ENCODE results near the gene CDC42.

Gene CDC42

DNA sequence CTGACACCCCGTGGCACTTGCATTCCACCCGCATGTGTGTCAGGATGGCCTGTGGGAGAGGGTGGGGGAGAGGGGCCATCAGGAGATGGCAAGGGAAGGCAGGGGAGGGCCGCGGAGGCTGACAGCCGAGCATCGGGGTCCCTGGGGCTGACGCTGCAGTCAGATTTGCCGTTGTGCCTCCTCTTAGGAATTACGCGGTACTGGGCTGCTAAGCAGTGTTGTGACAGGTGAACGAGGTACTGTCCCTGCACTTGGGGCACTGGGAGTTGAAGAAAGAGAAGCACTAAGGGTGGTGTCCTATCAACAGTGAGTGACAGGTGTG is 67.9 kb downstream of the CDC42 start:
- DNase-seq (ENCODE audit: low spot score), result no peak
- TF ChIP-seq, protein P1, sequence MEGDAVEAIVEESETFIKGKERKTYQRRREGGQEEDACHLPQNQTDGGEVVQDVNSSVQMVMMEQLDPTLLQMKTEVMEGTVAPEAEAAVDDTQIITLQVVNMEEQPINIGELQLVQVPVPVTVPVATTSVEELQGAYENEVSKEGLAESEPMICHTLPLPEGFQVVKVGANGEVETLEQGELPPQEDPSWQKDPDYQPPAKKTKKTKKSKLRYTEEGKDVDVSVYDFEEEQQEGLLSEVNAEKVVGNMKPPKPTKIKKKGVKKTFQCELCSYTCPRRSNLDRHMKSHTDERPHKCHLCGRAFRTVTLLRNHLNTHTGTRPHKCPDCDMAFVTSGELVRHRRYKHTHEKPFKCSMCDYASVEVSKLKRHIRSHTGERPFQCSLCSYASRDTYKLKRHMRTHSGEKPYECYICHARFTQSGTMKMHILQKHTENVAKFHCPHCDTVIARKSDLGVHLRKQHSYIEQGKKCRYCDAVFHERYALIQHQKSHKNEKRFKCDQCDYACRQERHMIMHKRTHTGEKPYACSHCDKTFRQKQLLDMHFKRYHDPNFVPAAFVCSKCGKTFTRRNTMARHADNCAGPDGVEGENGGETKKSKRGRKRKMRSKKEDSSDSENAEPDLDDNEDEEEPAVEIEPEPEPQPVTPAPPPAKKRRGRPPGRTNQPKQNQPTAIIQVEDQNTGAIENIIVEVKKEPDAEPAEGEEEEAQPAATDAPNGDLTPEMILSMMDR (IDR thresholded peaks at IDR 0.05; ENCODE audit: borderline replicate concordance, control extremely low read depth, extremely low read depth, insufficient read depth, missing control alignments), result no peak
- in situ Hi-C loops (cut with MboI; ENCODE audit: low sequenced_read_pairs, unreplicated experiment), result no loop called here

DNA sequence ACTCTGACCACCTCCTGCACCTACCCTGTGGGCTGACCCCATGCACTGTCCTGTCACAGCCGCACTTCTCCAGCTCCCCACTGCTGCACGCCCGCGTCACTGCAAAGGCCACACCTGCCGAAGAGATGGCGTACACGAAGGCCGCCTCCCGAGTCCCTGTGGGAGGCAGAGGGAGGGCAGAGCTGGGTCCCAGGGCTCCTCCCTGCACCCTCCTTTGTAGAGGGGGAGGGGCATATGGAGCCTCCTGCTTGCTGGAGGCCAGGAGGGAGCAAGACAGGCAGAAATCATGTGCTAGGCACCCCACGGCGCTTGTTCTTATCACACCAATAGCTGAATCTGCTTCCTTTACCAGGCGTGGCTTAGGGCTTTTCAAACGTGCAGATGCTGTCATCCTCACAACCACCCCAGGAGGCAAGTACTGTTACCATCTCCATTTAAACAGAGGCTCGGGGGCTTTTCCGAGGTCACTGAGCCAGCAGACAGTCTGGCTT is 69.0 kb downstream of the CDC42 start:
- DNase-seq (ENCODE audit: low spot score), result no peak
- in situ Hi-C loops (cut with MboI; ENCODE audit: low sequenced_read_pairs, unreplicated experiment), result no loop called here
- TF ChIP-seq, protein P1 (IDR thresholded peaks at IDR 0.05; ENCODE audit: borderline replicate concordance, control extremely low read depth, extremely low read depth, insufficient read depth, missing control alignments), result no peak

GRCh38 chr1:22122273-22123070 is 70.0 kb downstream of the CDC42 start:
- TF ChIP-seq, protein P1 (IDR thresholded peaks at IDR 0.05; ENCODE audit: borderline replicate concordance, control extremely low read depth, extremely low read depth, insufficient read depth, missing control alignments), result no peak
- no peak for DNase-seq (ENCODE audit: low spot score)
- in situ Hi-C loops (cut with MboI; ENCODE audit: low sequenced_read_pairs, unreplicated experiment), result no loop called here

- in situ Hi-C loops (cut with MboI; ENCODE audit: low sequenced_read_pairs, unreplicated experiment), result no loop called here
- DNase-seq (ENCODE audit: low spot score), result no peak
- TF ChIP-seq, protein P1 (IDR thresholded peaks at IDR 0.05; ENCODE audit: borderline replicate concordance, control extremely low read depth, extremely low read depth, insufficient read depth, missing control alignments), result no peak
Measured at GRCh38 chr1:22123071-22123390, 70.5 kb downstream of the CDC42 start.

DNA sequence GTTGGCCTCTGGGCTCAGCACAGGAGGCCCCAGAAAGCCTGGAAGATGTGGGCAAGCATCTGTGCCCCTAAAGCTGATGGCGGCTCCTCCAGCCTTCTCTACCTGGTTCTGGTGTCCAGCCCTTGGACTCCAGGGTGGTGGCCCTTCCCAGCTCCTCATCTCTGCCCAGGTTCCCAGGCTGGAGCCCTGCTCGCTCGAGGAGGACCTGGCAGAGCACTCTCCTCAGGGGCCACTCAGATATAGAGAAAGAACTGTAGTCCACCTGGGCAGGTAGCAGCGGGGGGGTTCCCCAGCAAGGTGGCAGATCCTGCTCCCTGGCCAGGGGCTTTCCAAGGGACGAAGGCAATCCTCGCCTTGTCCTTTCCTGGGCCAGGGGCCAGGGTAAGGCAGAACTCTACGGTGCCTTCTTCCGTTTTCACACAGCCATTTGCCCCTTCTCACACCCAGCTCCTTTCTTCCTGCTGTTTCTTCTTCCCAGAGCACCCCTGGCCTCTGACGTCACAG is 71.4 kb downstream of the CDC42 start:
- TF ChIP-seq, protein P1 (IDR thresholded peaks at IDR 0.05; ENCODE audit: borderline replicate concordance, control extremely low read depth, extremely low read depth, insufficient read depth, missing control alignments), result no peak
- in situ Hi-C loops (cut with MboI; ENCODE audit: low sequenced_read_pairs, unreplicated experiment), result no loop called here

GRCh38 chr1:22124592-22125229 is 72.2 kb downstream of the CDC42 start:
- no peak for DNase-seq (ENCODE audit: low spot score)
- TF ChIP-seq, protein P1 (IDR thresholded peaks at IDR 0.05; ENCODE audit: borderline replicate concordance, control extremely low read depth, extremely low read depth, insufficient read depth, missing control alignments), result no peak
- in situ Hi-C loops (cut with MboI; ENCODE audit: low sequenced_read_pairs, unreplicated experiment), result loop anchor here (25.0 kb wide), 1 partner anchor 513 kb away; the partner anchor contains the start of genes C1QA and C1QC

More for the DNA sequence above, 71.4 kb downstream of the CDC42 start:
- DNase-seq (ENCODE audit: low spot score), result no peak
